ENCODE data around the gene RNU6-9.

RNU6-9 gene

GRCh38 chr19:903266-903797 lies 10.0 kb downstream of the RNU6-9 start (continued):
- TF ChIP-seq ZBTB20 (tag by site-specific recombination; IDR thresholded peaks at IDR 0.05) (no peak), SP3 (tag by site-specific recombination; IDR thresholded peaks at IDR 0.05) (no peak), ZNF623 (tag by site-specific recombination; IDR thresholded peaks at IDR 0.05) (no peak), ZNF175 (tag by site-specific recombination; IDR thresholded peaks at IDR 0.05) (no peak), ZNF114 (tag by site-specific recombination; IDR thresholded peaks at IDR 0.05) (no peak), PRDM1 (tag by site-specific recombination; IDR thresholded peaks at IDR 0.05) (no peak), CTCF (tag by site-specific recombination; IDR thresholded peaks at IDR 0.05) (no peak), ZBTB8A (tag by site-specific recombination; IDR thresholded peaks at IDR 0.05) (peak; percentile 86), ZNF629 (tag by site-specific recombination; IDR thresholded peaks at IDR 0.05) (no peak), ZNF677 (tag by site-specific recombination; IDR thresholded peaks at IDR 0.05) (no peak)

- ChIA-PET POLR2A (interaction anchor here (1.4 kb wide), 1 partner anchor 10 kb away, joined by 5 read pairs; no protein-coding TSS in a partner anchor), CTCF (no interaction called here)
- Histone ChIP-seq H3K4me1 (ENCODE audit: control insufficient read depth, insufficient read depth, low read length) (no peaks in the 10 kb centered on the region; the same call in 1 of the 2 replicates), H3K9me3 (ENCODE audit: control insufficient read depth, insufficient read depth, low read depth, low read length) (no peaks in the 10 kb centered on the region), H3K4me3 (ENCODE audit: low read depth, low read length) (no peak overlapping the region), H3K36me3 (ENCODE audit: control insufficient read depth in 2 of 2, insufficient read depth in 1 of 2, low read length in 2 of 2) (peaks cover 0 to 6% of the 10 kb centered on the region in 2 experiments; a peak in 1 of 3 replicates), H3K27ac (ENCODE audit: extremely low read depth, low read depth, low read length) (no peak overlapping the region)
- TF ChIP-seq ZIC2 (tag by site-specific recombination; IDR thresholded peaks at IDR 0.05) (no peak), ZNF501 (tag by site-specific recombination; IDR thresholded peaks at IDR 0.05) (no peak), ZNF473 (tag by site-specific recombination; IDR thresholded peaks at IDR 0.05) (no peak), ZNF248 (tag by site-specific recombination; IDR thresholded peaks at IDR 0.05) (no peak), ZNF266 (tag by site-specific recombination; IDR thresholded peaks at IDR 0.05; ENCODE audit: low read depth) (no peak), CTCF (tag by site-specific recombination; IDR thresholded peaks at IDR 0.05) (no peak), ZNF76 (tag by site-specific recombination; IDR thresholded peaks at IDR 0.05; ENCODE audit: borderline replicate concordance, low read depth) (no peak), ZNF311 (tag by site-specific recombination; IDR thresholded peaks at IDR 0.05; ENCODE audit: borderline replicate concordance) (no peak), ZNF394 (tag by site-specific recombination; IDR thresholded peaks at IDR 0.05; ENCODE audit: borderline replicate concordance) (no peak), ZNF121 (tag by site-specific recombination; IDR thresholded peaks at IDR 0.05) (no peak), ZNF629 (tag by site-specific recombination; IDR thresholded peaks at IDR 0.05) (no peak), ZNF169 (tag by site-specific recombination; IDR thresholded peaks at IDR 0.05) (no peak), AEBP2 (tag by site-specific recombination; IDR thresholded peaks at IDR 0.05; ENCODE audit: borderline replicate concordance) (no peak), ZNF292 (tag by site-specific recombination; IDR thresholded peaks at IDR 0.05; ENCODE audit: borderline replicate concordance, low read depth) (no peak), ZNF544 (tag by site-specific recombination; IDR thresholded peaks at IDR 0.05) (no peak), ZNF157 (tag by site-specific recombination; IDR thresholded peaks at IDR 0.05) (no peak), BCL6B (tag by site-specific recombination; IDR thresholded peaks at IDR 0.05) (no peak)
Measured at GRCh38 chr19:904545-904944, 11.3 kb downstream of the RNU6-9 start.
